Measurements from ENCODE around the gene PIR.

PIR gene

GRCh38 chrX:15522464-15522863, 29.3 kb upstream of the PIR start:
- POLR2A ChIA-PET (ENCODE audit: low non-redundant PET), result interaction anchor here (0.6 kb wide), 1 partner anchor 22 kb away, joined by 7 read pairs; no protein-coding TSS in a partner anchor
- DNase-seq (ENCODE audit: low spot score), result no peak
- TF ChIP-seq CTCF (conservative IDR thresholded peaks at IDR 0.05; ENCODE audit: low read depth), result no peak
- no peak overlapping the region for H3K27ac ChIP-seq
- CTCF ChIA-PET, result interaction anchor here (0.6 kb wide), 1 partner anchor 223 kb away, joined by 4 read pairs; no protein-coding TSS in a partner anchor

- ChIA-PET CTCF (interaction anchor here (0.7 kb wide), 1 partner anchor 10 kb away, joined by 4 read pairs; no protein-coding TSS in a partner anchor), POLR2A (ENCODE audit: low non-redundant PET) (no interaction called here)
- no peak for TF ChIP-seq CTCF (conservative IDR thresholded peaks at IDR 0.05; ENCODE audit: low read depth)
- H3K27ac ChIP-seq, result no peak overlapping the region
- no peak for DNase-seq (ENCODE audit: low spot score)
Observed at GRCh38 chrX:15515931-15516330, 22.8 kb upstream of the PIR start.

GRCh38 chrX:15514279-15514678, 21.1 kb upstream of the PIR start:
- ChIA-PET CTCF (no interaction called here), POLR2A (ENCODE audit: low non-redundant PET) (no interaction called here)
- DNase-seq (ENCODE audit: low spot score), result no peak
- H3K27ac ChIP-seq, result no peak overlapping the region
- no peak for TF ChIP-seq CTCF (conservative IDR thresholded peaks at IDR 0.05; ENCODE audit: low read depth)

GRCh38 chrX:15512401-15512965, 19.4 kb upstream of the PIR start:
- no peak overlapping the region for H3K27ac ChIP-seq
- no peak for DNase-seq (ENCODE audit: low spot score)
- ChIA-PET CTCF (interaction anchor here (0.8 kb wide), 2 partner anchors 53 to 258 kb away, joined by 3 read pairs; no protein-coding TSS in a partner anchor), POLR2A (ENCODE audit: low non-redundant PET) (no interaction called here)
- TF ChIP-seq CTCF (conservative IDR thresholded peaks at IDR 0.05; ENCODE audit: low read depth), result no peak

- DNase-seq (ENCODE audit: low spot score), result no peak
- POLR2A ChIA-PET (ENCODE audit: low non-redundant PET), result no interaction called here
- CTCF ChIA-PET, result interaction anchor here (0.8 kb wide), 1 partner anchor 54 kb away, joined by 3 read pairs; no protein-coding TSS in a partner anchor
- no peak for TF ChIP-seq CTCF (conservative IDR thresholded peaks at IDR 0.05; ENCODE audit: low read depth)
- H3K27ac ChIP-seq, result no peak overlapping the region
Observed at GRCh38 chrX:15511563-15511962, 18.4 kb upstream of the PIR start.

- TF ChIP-seq CTCF (conservative IDR thresholded peaks at IDR 0.05; ENCODE audit: low read depth), result no peak
- no peak for DNase-seq (ENCODE audit: low spot score)
- ChIA-PET POLR2A (ENCODE audit: low non-redundant PET) (no interaction called here), CTCF (no interaction called here)
- no peak overlapping the region for H3K27ac ChIP-seq
Observed at GRCh38 chrX:15509845-15510244, 16.7 kb upstream of the PIR start.

All from RWPE1 (cell line).